CD4-positive, alpha-beta T cell treated with Interleukin-1 beta for 1 hour (primary cell): Measurements from ENCODE around the gene CITED4.
"Not testable (repeated sequence)": the region's sequence is repeated elsewhere in the genome, so short reads cannot be mapped to it uniquely, and the experiment has no call there.

Source experiments
- DNase-seq, 2 donors: peaks; one replicate each; pipeline ENCODE4 v3.0.0-alpha.2; 2020 to 2022

Gene CITED4, protein sequence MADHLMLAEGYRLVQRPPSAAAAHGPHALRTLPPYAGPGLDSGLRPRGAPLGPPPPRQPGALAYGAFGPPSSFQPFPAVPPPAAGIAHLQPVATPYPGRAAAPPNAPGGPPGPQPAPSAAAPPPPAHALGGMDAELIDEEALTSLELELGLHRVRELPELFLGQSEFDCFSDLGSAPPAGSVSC

GRCh38 chr1:40862008-40862863, at the start of gene CITED4:
TSS of gene CITED4 (minus strand) at chr1:40862363. CDS start at chr1:40862127, 236 bp downstream.
- DNase-seq, result peak; percentile 95 to 98

- DNase-seq, result no peak
These were observed 48.9 kb upstream of the CITED4 start for GRCh38 chr1:40911105-40911504.

GRCh38 chr1:40909281-40909680, 47.1 kb upstream of the CITED4 start:
- DNase-seq, result no peak

- DNase-seq, result no peak
These were observed 46.2 kb upstream of the CITED4 start for GRCh38 chr1:40908350-40908749.

- DNase-seq, result no peak
These were observed 45.7 kb upstream of the CITED4 start for GRCh38 chr1:40907899-40908298.

- no peak for DNase-seq
These were observed 44.7 kb upstream of the CITED4 start for GRCh38 chr1:40906781-40907400.

- DNase-seq, result peak in 1 of 2 donors; percentile 2
These were observed 42.9 kb upstream of the CITED4 start for GRCh38 chr1:40905061-40905460.

- DNase-seq, result no peak
These were observed 40.9 kb upstream of the CITED4 start for GRCh38 chr1:40903106-40903505.

DNA sequence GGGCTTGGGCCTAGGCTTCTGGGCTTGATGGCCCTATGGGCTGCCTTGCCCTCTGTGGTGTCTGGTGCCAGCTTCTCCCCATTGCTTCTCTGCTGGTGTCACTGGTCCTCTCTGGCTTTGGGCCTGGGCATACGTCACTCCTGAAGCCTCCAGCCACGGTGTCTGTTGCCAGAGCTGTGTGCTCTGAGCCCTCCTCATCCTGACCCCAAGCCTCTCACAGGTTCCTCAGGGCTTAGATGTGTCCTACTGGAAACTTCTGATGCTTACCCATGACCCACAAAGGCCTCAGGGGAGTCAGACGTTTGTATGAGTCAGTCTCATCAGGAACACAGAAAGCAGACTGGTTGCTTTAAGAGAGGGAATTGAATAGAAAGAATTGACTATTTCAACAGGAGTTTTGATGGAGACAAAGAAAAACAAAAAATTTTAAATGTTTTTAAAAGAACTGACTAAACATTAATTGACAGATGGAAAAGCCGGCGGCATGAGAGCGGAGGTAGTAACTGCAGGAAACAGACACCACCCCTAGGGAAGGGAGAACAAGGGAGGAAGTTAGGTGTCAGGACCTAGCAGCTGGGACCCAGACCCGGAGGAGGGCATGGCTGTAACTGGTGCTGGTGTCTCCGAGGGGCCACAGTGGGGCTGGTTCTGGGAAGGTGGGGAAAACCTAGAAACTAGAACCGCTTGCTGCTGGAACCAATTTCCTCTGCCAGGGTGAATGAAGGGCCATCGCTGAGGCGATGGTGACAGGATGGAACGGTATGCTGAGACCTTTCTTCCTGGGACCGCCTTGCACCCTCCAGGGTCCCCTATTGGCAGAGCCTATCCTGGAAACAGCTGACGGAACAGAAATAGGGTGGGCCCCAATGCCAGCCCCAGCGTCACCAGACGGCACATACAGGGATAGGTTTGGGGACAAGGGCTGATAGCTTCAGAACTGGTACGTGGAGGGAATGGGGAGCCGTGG, 40.0 kb upstream of the CITED4 start:
- DNase-seq, result no peak

DNA sequence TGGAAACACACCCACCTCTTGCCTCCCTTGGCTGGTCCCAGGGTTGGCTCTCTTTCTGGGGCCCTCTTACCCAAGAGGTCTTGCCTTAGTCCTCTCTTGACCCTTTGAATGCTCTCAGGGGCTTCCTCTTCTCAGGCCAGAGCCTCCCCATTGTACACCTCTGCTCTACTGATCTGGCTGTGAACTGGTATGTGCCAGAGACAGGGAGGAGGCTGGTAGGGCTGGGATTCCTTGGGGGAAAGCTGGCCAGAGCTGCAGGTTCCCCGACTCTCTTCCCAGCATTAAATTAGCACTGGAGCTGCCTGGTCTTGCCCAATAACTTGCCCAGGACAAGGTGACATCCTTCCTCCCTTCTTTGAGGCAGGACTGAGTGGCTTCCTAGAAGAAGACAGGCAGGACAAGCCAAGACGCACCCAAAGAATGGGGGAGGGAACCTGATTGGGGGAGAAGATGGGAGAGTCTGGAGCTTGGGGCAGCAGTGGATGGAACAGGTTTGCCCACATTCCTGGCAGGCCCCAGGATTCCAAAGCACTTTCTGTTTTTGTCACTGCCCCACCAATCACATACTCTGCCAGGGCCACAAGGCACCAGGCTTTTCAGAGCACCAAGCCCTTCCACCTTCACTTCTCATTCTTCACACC, 37.2 kb upstream of the CITED4 start:
- no peak for DNase-seq

DNA sequence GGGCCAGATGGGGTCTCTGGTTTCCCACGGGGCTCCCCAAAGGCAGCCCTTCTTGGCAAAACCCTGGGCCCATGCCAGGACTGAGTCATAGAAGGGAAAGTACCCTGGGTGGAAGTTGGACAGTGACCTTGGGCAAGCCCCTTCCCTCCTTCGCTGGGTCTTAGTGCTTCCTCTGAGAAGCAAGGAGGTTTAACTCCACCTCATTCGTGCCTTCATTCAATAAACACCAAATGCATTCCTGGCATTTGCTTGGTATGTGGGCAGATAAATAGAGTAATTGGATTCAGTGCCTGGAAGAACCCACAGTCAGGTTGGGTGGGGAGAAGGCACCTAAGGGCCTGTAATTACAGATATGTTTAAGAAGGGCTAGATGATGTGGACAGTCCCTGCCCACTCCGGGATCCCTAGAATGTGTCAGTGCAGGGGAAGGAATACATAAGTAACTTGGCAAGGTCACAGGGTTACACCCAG, 36.3 kb upstream of the CITED4 start:
- DNase-seq, result peak in 1 of 2 donors; percentile 52

- DNase-seq, result no peak
These were observed 35.4 kb upstream of the CITED4 start for GRCh38 chr1:40897513-40897912.

DNA sequence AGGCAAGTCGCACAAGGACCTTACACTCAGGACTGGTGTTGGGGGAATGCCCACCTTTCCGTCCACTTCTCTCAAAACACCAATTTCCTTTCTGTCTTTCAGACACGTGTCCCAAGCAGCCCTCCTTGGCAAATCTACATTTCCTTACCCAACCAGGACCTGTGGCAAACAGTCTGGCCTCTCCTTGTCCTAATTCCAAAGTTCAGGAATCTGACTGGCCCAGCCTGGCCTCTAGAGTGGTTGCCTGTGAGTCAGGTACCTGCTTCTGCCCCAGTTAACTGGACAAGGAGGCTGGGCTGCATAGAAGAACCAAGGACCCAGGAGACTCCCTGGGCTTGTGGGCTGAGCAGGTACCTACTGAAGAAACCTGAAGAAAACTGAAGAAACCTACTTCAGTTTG, 34.3 kb upstream of the CITED4 start:
- DNase-seq, result no peak

GRCh38 chr1:40895601-40896000, 33.4 kb upstream of the CITED4 start:
- DNase-seq, result no peak

DNA sequence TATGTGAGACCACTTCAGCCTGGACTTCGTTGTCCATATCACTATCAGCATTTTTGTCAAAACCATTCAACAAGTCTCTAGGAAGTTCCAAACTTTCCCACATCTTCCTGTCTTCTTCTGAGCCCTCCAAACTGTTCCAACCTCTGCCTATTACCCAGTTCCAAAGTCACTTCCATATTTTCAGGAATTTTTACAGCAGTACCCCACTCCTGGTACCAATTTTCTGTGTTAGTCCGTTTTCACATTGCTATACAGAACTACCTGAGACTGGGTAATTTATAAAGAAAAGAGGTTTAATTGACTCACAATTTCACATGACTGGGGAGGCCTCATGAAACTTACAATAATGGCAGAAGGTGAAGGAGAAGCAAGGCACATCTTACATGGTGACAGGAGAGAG, 32.7 kb upstream of the CITED4 start:
- DNase-seq, result not testable (repeated sequence)

DNA sequence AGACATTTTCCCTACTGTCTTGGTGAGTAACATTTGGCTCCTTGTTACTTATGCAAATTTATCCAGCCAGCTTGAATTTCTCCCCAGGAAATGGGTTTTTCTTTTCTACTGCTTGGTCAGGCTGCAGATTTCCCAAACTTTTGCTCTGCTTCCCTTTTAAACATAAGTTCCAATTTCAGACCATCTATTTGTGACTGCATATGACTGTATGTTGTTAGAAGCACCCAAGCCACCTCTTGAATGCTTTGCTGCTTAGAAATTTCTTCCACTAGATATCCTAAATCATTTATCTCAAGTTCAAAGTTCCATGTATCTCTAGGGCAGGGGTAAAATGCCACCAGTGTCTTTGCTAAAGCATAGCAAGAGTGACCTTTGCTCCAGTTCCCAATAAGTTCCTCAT, 32.3 kb upstream of the CITED4 start:
- no peak for DNase-seq

DNA sequence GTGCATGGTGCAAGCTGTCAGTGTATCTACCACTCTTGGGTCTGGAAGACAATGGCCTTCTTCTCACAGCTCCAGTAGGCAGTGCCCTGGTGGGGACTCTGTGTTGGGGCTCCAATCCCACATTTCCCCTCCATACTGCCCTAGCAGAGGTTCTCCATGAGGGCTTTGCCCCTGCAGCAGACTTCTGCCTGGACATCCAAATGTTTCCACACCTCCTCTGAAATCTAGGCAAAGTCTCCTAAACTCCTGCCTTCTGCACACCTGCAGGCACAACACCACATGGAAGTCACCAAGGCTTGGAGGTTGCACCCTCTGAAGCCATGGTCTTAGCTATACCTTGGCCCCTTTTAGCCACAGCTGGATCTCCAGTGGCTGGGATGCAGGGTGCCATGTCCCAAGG, 31.8 kb upstream of the CITED4 start:
- no peak for DNase-seq

DNA sequence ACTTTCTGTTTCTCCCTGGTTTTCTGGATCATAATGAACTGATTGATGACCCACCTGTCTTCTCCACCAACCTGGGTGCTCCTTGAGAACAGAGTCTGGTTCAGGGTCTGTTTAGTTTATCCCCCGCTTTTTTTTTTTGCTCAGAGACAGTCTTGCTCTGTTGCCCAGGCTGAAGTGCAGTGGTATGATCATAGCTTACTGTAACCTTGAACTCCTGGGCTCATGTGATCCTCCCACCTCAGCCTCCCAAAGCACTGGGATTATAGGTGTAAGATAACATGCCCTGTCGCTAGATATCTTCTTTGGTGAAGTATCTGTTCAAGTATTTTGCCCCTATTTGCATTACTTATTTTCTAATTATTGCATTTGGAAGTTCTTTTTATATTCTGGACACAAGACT, 30.2 kb upstream of the CITED4 start:
- no peak for DNase-seq

GRCh38 chr1:40890771-40891170, 28.6 kb upstream of the CITED4 start:
- DNase-seq, result peak in 1 of 2 donors; percentile 9

DNA sequence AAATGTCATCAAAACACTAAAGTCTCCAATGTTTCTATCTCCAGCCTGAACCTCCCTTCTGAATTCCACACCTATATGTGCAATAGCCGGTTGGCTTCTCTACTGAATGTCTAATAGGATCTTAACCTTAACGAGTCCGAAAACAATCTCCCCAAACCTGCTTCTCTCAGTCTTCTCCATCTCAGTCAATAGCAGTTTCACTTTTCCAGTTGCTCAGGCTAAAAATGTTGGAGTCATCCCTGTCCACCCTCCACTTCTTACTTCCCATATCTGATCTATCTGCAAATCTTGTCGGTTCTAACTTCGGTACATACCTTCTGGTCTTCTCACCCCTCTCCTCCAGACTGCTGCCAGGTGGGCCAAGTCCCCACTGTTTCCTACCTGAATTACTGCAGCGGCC, 25.5 kb upstream of the CITED4 start:
- DNase-seq, result no peak

DNA sequence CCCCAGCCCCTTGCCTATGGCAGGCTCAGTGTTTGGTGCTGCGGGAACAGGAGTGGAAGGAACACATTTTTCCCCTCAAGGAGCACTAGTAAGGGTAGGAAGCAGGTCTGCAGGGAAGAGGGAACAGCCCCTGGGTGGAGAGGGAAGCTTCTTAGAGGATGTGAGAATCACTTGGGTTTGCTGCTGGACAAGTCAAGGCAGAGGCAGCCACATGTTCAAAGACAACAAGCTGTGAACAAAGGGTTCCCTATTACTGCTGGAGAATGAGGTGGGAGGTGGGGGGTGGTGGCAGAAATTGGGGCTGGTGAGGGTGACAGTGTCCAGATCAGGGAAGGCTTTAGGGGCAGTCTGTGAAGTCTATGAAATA, 24.8 kb upstream of the CITED4 start:
- no peak for DNase-seq

DNA sequence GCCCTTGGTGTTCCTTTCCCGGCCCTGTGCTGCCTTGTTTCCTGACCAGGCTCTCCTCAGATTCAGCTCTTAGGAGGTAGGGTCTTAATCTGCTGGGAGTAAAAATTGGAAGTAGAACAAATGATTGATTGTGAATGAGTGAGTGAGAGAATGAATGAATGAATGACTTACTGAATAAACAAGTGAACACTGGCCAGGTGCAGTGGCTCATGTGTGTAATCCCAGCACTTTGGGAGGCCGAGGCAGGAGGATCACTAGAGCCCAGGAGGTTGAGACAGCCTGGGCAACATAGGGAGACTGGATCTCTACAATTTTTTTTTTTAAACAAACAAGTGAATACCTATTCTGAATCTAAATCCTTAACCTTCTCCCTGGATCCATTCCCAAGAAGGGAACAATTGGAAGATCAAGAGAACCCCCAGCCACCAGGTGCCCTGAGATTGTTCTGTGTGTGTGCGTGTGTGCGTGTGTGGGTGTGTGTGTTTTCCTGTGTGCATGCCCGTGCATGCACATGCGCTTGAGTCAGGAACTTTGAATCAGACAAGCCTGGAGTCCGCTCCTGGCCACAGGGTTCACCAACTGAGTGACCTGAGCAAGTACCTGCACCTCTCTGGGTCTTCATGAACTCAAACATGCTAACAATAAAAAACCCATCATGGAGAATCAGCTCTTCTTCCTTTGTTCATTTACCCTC, 24.3 kb upstream of the CITED4 start:
- DNase-seq, result no peak
